ENCODE measurements around the gene RRP7A.

GRCh38 chr22:42515896-42516295 lies 3.7 kb downstream of the RRP7A start:
- TF ChIP-seq CTCF (IDR thresholded peaks at IDR 0.05) (no peak), POLR2A (IDR thresholded peaks at IDR 0.05) (no peak)

Measured in thyroid gland (tissue), 4 donors.